ENCODE measurements around the gene GLT6D1. TPM values are rescaled to one million over a fixed set of nuclear protein-coding genes. Genes with fewer than 3 reads are reported as not detected.

The GLT6D1 gene
- total and polyA plus RNA-seq, 7 donors, result not detected

- 87 to 93% methylated on average over 10 of the region's 10 CpGs for WGBS, 2 donors
- peaks cover 0 to 4% (median 2%) of the 10 kb centered on the region in 4 donors for H3K9me3 ChIP-seq
- no peaks in the 10 kb centered on the region for H3K36me3 ChIP-seq
- intact Hi-C loops (cut with DNase I), result no loop called here
- no peak overlapping the region for H3K27ac ChIP-seq
- H3K4me3 ChIP-seq, result no peak overlapping the region
- no peaks in the 10 kb centered on the region for H3K4me1 ChIP-seq
- no peak for DNase-seq
- peaks cover 0 to 23% (median 3%) of the 10 kb centered on the region in 3 donors for H3K27me3 ChIP-seq
- TF ChIP-seq CTCF (IDR thresholded peaks at IDR 0.05) (no peak), POLR2A (IDR thresholded peaks at IDR 0.05) (no peak), POLR2AphosphoS5 (IDR thresholded peaks at IDR 0.05) (no peak), EP300 (IDR thresholded peaks at IDR 0.05) (no peak)
Observed at GRCh38 chr9:135632841-135633240, 6.5 kb downstream of the GLT6D1 start.

- WGBS, 2 donors, result 88% methylated on average over 14 of the region's 14 CpGs
- peaks cover 0 to 6% (median 2%) of the 10 kb centered on the region in 4 donors for H3K9me3 ChIP-seq
- no peak for DNase-seq
- intact Hi-C loops (cut with DNase I), result no loop called here
- peaks cover 0 to 9% (median 0%) of the 10 kb centered on the region in 3 donors for H3K27me3 ChIP-seq
- no peaks in the 10 kb centered on the region for H3K4me1 ChIP-seq
- TF ChIP-seq POLR2A (IDR thresholded peaks at IDR 0.05) (no peak), EP300 (IDR thresholded peaks at IDR 0.05) (no peak)
- H3K4me3 ChIP-seq, result no peak overlapping the region
- H3K36me3 ChIP-seq, result no peaks in the 10 kb centered on the region
- H3K27ac ChIP-seq, result no peak overlapping the region
Observed at GRCh38 chr9:135624282-135624681, 15.1 kb downstream of the GLT6D1 start.

- Histone ChIP-seq H3K9me3 (no peaks in the 10 kb centered on the region), H3K36me3 (no peaks in the 10 kb centered on the region), H3K27ac (no peak overlapping the region), H3K4me1 (no peaks in the 10 kb centered on the region), H3K27me3 (peaks cover 0 to 26% (median 0%) of the 10 kb centered on the region in 3 donors), H3K4me3 (no peak overlapping the region)
- DNase-seq, result no peak
- TF ChIP-seq EP300 (IDR thresholded peaks at IDR 0.05), result no peak
- no peak for TF ChIP-seq POLR2A (IDR thresholded peaks at IDR 0.05)
- TF ChIP-seq POLR2AphosphoS5 (IDR thresholded peaks at IDR 0.05), result no peak
- TF ChIP-seq CTCF (IDR thresholded peaks at IDR 0.05), result no peak
- intact Hi-C loops (cut with DNase I), result no loop called here
- 47 to 63% methylated on average over 11 of the region's 11 CpGs for WGBS, 2 donors
Observed at GRCh38 chr9:135622415-135623020, 16.8 kb downstream of the GLT6D1 start.

GRCh38 chr9:135620558-135620957 is 18.8 kb downstream of the GLT6D1 start:
- no peak overlapping the region for H3K27ac ChIP-seq
- 48 to 67% methylated on average over 7 of the region's 7 CpGs for WGBS, 2 donors
- no peak overlapping the region for H3K4me3 ChIP-seq
- intact Hi-C loops (cut with DNase I), result no loop called here
- H3K27me3 ChIP-seq, result peaks cover 0 to 34% (median 0%) of the 10 kb centered on the region in 3 donors
- H3K36me3 ChIP-seq, result no peaks in the 10 kb centered on the region
- no peak for DNase-seq
- no peaks in the 10 kb centered on the region for H3K9me3 ChIP-seq
- no peaks in the 10 kb centered on the region for H3K4me1 ChIP-seq
- TF ChIP-seq EP300 (IDR thresholded peaks at IDR 0.05), result no peak
- no peak for TF ChIP-seq CTCF (IDR thresholded peaks at IDR 0.05)
- TF ChIP-seq POLR2AphosphoS5 (IDR thresholded peaks at IDR 0.05), result no peak
- TF ChIP-seq POLR2A (IDR thresholded peaks at IDR 0.05), result no peak

- intact Hi-C loops (cut with DNase I), result no loop called here
- WGBS, 2 donors, result 31 to 65% methylated on average over 10 of the region's 10 CpGs
- H3K36me3 ChIP-seq, result no peaks in the 10 kb centered on the region
Observed at GRCh38 chr9:135619599-135619886, 19.8 kb downstream of the GLT6D1 start.

More at GRCh38 chr9:135619599-135619886, 19.8 kb downstream of the GLT6D1 start:
- no peak for TF ChIP-seq CTCF (IDR thresholded peaks at IDR 0.05)
- no peak for TF ChIP-seq POLR2AphosphoS5 (IDR thresholded peaks at IDR 0.05)
- TF ChIP-seq POLR2A (IDR thresholded peaks at IDR 0.05), result no peak
- TF ChIP-seq EP300 (IDR thresholded peaks at IDR 0.05), result no peak
- Histone ChIP-seq H3K27me3 (peaks cover 0 to 43% (median 0%) of the 10 kb centered on the region in 3 donors), H3K4me1 (no peaks in the 10 kb centered on the region), H3K9me3 (no peaks in the 10 kb centered on the region), H3K4me3 (no peak overlapping the region), H3K27ac (no peak overlapping the region)
- DNase-seq, result no peak

All from sigmoid colon (tissue), 7 donors.